ENCODE data around the gene RPL41.

RPL41 gene

DNA sequence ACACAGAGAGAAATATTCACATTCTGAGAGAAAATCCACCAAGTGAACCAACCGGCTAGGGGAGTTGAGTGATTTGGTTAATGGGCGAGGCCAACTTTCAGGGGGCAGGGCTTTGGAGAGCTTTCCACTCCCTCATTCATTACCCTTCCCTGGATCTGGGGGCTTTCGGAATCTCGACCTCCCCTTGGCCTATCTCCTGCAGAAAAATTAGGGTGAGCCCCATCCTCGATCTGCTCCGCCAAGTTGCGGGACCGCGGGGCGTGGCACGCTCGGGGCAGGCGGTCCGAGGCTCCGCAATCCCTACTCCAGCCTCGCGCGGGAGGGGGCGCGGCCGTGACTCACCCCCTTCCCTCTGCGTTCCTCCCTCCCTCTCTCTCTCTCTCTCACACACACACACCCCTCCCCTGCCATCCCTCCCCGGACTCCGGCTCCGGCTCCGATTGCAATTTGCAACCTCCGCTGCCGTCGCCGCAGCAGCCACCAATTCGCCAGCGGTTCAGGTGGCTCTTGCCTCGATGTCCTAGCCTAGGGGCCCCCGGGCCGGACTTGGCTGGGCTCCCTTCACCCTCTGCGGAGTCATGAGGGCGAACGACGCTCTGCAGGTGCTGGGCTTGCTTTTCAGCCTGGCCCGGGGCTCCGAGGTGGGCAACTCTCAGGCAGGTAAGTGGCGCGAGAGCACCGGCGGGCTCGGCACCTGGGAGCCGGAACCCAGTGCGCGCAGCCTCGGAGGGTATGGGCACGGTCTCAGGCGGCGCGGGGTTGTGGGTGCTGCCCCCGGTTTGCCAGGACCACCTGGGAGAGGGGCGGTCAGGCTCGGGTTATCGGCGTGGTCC, 36.5 kb upstream of the RPL41 start, which contains the start of gene ERBB3 (continued):
- TF ChIP-seq HOXD13 (CRISPR knock-in tag; IDR thresholded peaks at IDR 0.05; ENCODE audit: borderline replicate concordance): no peak
- no peak for TF ChIP-seq ZNF670 (tag by site-specific recombination; IDR thresholded peaks at IDR 0.05; ENCODE audit: low read depth)
- no peak for TF ChIP-seq ZNF488 (tag by site-specific recombination; IDR thresholded peaks at IDR 0.05)
- TF ChIP-seq, protein P1, sequence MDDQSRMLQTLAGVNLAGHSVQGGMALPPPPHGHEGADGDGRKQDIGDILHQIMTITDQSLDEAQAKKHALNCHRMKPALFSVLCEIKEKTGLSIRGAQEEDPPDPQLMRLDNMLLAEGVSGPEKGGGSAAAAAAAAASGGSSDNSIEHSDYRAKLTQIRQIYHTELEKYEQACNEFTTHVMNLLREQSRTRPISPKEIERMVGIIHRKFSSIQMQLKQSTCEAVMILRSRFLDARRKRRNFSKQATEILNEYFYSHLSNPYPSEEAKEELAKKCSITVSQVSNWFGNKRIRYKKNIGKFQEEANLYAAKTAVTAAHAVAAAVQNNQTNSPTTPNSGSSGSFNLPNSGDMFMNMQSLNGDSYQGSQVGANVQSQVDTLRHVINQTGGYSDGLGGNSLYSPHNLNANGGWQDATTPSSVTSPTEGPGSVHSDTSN (CRISPR knock-in tag; IDR thresholded peaks at IDR 0.05): 0 out of 2 replicates have a peak, but pooled peaks have one; percentile 30
- no peak for TF ChIP-seq ZFP41 (tag by site-specific recombination; IDR thresholded peaks at IDR 0.05; ENCODE audit: borderline replicate concordance)
- TF ChIP-seq, protein P2, sequence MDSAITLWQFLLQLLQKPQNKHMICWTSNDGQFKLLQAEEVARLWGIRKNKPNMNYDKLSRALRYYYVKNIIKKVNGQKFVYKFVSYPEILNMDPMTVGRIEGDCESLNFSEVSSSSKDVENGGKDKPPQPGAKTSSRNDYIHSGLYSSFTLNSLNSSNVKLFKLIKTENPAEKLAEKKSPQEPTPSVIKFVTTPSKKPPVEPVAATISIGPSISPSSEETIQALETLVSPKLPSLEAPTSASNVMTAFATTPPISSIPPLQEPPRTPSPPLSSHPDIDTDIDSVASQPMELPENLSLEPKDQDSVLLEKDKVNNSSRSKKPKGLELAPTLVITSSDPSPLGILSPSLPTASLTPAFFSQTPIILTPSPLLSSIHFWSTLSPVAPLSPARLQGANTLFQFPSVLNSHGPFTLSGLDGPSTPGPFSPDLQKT (IDR thresholded peaks at IDR 0.05; ENCODE audit: borderline replicate concordance, low read depth, low read length): no peak
- no peak for TF ChIP-seq TCF7L2 (IDR thresholded peaks at IDR 0.05; ENCODE audit: borderline replicate concordance, low read depth, low read length)
- TF ChIP-seq, protein P3, sequence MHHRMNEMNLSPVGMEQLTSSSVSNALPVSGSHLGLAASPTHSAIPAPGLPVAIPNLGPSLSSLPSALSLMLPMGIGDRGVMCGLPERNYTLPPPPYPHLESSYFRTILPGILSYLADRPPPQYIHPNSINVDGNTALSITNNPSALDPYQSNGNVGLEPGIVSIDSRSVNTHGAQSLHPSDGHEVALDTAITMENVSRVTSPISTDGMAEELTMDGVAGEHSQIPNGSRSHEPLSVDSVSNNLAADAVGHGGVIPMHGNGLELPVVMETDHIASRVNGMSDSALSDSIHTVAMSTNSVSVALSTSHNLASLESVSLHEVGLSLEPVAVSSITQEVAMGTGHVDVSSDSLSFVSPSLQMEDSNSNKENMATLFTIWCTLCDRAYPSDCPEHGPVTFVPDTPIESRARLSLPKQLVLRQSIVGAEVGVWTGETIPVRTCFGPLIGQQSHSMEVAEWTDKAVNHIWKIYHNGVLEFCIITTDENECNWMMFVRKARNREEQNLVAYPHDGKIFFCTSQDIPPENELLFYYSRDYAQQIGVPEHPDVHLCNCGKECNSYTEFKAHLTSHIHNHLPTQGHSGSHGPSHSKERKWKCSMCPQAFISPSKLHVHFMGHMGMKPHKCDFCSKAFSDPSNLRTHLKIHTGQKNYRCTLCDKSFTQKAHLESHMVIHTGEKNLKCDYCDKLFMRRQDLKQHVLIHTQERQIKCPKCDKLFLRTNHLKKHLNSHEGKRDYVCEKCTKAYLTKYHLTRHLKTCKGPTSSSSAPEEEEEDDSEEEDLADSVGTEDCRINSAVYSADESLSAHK (tag by site-specific recombination; IDR thresholded peaks at IDR 0.05): peak; percentile 88
- TF ChIP-seq KLF9 (tag by site-specific recombination; IDR thresholded peaks at IDR 0.05; ENCODE audit: low read depth): peak; percentile 100
- no peak for TF ChIP-seq SCRT2 (tag by site-specific recombination; IDR thresholded peaks at IDR 0.05)
- no peak for TF ChIP-seq ZNF513 (tag by site-specific recombination; IDR thresholded peaks at IDR 0.05)
- no peak for TF ChIP-seq ZNF292 (tag by site-specific recombination; IDR thresholded peaks at IDR 0.05; ENCODE audit: borderline replicate concordance, low read depth)
- TF ChIP-seq ZBTB17 (tag by site-specific recombination; IDR thresholded peaks at IDR 0.05): peak; percentile 100
- peak; percentile 95 for TF ChIP-seq ZEB2 (tag by site-specific recombination; IDR thresholded peaks at IDR 0.05)
- no peak for TF ChIP-seq ZNF157 (tag by site-specific recombination; IDR thresholded peaks at IDR 0.05)
- no peak for TF ChIP-seq ZNF561 (tag by site-specific recombination; IDR thresholded peaks at IDR 0.05; ENCODE audit: borderline replicate concordance)
- TF ChIP-seq ZNF544 (tag by site-specific recombination; IDR thresholded peaks at IDR 0.05): no peak
- TF ChIP-seq ZNF433 (tag by site-specific recombination; IDR thresholded peaks at IDR 0.05; ENCODE audit: low read depth): no peak
- no peak for TF ChIP-seq ZNF837 (tag by site-specific recombination; IDR thresholded peaks at IDR 0.05)
- no peak for TF ChIP-seq TRIM28 (IDR thresholded peaks at IDR 0.05; ENCODE audit: borderline replicate concordance, low read length)
- peak; percentile 98 for TF ChIP-seq KLF17 (tag by site-specific recombination; IDR thresholded peaks at IDR 0.05)
- TF ChIP-seq ZNF354C (tag by site-specific recombination; IDR thresholded peaks at IDR 0.05; ENCODE audit: borderline replicate concordance, low read depth): no peak
- TF ChIP-seq, protein P4, sequence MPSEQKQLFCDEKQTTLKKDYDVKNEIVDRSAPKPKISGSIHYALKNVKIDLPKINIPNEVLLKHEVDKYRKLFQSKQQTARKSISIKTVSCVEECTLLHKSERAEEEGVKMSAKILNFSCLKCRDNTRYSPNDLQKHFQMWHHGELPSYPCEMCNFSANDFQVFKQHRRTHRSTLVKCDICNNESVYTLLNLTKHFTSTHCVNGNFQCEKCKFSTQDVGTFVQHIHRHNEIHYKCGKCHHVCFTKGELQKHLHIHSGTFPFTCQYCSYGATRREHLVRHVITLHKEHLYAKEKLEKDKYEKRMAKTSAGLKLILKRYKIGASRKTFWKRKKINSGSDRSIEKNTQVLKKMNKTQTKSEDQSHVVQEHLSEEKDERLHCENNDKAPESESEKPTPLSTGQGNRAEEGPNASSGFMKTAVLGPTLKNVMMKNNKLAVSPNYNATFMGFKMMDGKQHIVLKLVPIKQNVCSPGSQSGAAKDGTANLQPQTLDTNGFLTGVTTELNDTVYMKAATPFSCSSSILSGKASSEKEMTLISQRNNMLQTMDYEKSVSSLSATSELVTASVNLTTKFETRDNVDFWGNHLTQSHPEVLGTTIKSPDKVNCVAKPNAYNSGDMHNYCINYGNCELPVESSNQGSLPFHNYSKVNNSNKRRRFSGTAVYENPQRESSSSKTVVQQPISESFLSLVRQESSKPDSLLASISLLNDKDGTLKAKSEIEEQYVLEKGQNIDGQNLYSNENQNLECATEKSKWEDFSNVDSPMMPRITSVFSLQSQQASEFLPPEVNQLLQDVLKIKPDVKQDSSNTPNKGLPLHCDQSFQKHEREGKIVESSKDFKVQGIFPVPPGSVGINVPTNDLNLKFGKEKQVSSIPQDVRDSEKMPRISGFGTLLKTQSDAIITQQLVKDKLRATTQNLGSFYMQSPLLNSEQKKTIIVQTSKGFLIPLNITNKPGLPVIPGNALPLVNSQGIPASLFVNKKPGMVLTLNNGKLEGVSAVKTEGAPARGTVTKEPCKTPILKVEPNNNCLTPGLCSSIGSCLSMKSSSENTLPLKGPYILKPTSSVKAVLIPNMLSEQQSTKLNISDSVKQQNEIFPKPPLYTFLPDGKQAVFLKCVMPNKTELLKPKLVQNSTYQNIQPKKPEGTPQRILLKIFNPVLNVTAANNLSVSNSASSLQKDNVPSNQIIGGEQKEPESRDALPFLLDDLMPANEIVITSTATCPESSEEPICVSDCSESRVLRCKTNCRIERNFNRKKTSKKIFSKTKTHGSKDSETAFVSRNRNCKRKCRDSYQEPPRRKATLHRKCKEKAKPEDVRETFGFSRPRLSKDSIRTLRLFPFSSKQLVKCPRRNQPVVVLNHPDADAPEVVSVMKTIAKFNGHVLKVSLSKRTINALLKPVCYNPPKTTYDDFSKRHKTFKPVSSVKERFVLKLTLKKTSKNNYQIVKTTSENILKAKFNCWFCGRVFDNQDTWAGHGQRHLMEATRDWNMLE (tag by site-specific recombination; conservative IDR thresholded peaks at IDR 0.05; ENCODE audit: low read depth): no peak
- TF ChIP-seq ZNF48 (tag by site-specific recombination; IDR thresholded peaks at IDR 0.05): no peak
- TF ChIP-seq ZNF324 (tag by site-specific recombination; IDR thresholded peaks at IDR 0.05): peak; percentile 98
- TF ChIP-seq ZNF404 (tag by site-specific recombination; IDR thresholded peaks at IDR 0.05): no peak

Measured in HEK293 (cell line).